ENCODE data around the gene ACSBG1. TPM values are rescaled to one million over a fixed set of nuclear protein-coding genes. Genes with fewer than 3 reads are reported as not detected.
"Not testable (repeated sequence)": the region's sequence is repeated elsewhere in the genome, so short reads cannot be mapped to it uniquely, and the experiment has no call there.

ACSBG1 gene
- total RNA-seq, 1 donor from 2014 or later: 1.8 TPM

DNA sequence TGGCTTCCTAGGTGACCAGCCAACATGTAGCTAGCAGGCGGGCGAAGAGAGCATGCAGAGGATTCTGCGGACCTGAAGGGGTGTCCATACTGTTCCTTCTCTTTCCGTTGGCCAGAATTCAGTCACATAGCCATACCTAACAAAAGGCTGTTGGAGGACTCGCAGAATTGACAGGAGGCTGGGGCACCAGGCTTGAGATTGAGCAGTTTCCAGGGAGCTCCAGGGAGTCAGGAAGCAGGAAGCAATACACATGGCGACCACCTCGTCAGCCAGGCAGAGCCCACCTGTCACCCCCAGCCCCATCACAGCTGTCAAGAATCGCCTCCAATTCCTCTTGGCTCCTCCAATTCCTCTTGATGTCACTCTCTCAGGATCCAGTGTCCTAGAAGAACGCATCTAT lies 16.8 kb upstream of the ACSBG1 start:
- ATAC-seq (no peak), DNase-seq (no peak)
- no peak overlapping the region for H3K4me3 ChIP-seq
- H3K27ac ChIP-seq: no peak overlapping the region
- TF ChIP-seq, protein P1, sequence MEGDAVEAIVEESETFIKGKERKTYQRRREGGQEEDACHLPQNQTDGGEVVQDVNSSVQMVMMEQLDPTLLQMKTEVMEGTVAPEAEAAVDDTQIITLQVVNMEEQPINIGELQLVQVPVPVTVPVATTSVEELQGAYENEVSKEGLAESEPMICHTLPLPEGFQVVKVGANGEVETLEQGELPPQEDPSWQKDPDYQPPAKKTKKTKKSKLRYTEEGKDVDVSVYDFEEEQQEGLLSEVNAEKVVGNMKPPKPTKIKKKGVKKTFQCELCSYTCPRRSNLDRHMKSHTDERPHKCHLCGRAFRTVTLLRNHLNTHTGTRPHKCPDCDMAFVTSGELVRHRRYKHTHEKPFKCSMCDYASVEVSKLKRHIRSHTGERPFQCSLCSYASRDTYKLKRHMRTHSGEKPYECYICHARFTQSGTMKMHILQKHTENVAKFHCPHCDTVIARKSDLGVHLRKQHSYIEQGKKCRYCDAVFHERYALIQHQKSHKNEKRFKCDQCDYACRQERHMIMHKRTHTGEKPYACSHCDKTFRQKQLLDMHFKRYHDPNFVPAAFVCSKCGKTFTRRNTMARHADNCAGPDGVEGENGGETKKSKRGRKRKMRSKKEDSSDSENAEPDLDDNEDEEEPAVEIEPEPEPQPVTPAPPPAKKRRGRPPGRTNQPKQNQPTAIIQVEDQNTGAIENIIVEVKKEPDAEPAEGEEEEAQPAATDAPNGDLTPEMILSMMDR (IDR thresholded peaks at IDR 0.05): no peak
- H3K36me3 ChIP-seq: no peaks in the 10 kb centered on the region
- no peaks in the 10 kb centered on the region for H3K9me3 ChIP-seq
- H3K27me3 ChIP-seq (ENCODE audit: low read depth): no peaks in the 10 kb centered on the region
- intact Hi-C loops (cut with DNase I): no loop called here
- H3K4me1 ChIP-seq: no peaks in the 10 kb centered on the region

DNA sequence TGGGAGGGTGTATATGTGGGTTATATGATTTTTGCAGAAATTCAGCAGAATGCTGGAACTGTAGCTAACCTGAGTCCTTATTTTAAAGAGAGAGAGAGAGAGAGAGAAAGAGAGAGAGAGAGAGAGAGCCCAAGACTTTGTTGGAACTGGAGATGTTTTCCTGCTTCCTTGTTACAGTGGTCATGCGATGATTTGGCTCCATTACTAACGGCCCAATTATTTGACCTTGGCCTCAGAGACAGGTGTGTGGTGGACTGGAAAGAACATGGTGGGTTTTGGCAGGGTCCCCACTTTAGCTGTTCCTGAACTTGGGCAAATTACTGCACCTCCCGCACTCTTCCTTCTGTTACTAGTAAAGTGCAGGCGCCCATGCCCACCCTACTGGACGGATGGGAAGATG lies 14.8 kb upstream of the ACSBG1 start:
- Histone ChIP-seq H3K9me3 (no peaks in the 10 kb centered on the region), H3K27me3 (ENCODE audit: low read depth) (no peaks in the 10 kb centered on the region), H3K36me3 (no peaks in the 10 kb centered on the region), H3K4me1 (no peaks in the 10 kb centered on the region), H3K4me3 (no peak overlapping the region), H3K27ac (no peak overlapping the region)
- no peak for ATAC-seq
- TF ChIP-seq, protein P1 (IDR thresholded peaks at IDR 0.05): no peak
- DNase-seq: no peak
- intact Hi-C loops (cut with DNase I): no loop called here

DNA sequence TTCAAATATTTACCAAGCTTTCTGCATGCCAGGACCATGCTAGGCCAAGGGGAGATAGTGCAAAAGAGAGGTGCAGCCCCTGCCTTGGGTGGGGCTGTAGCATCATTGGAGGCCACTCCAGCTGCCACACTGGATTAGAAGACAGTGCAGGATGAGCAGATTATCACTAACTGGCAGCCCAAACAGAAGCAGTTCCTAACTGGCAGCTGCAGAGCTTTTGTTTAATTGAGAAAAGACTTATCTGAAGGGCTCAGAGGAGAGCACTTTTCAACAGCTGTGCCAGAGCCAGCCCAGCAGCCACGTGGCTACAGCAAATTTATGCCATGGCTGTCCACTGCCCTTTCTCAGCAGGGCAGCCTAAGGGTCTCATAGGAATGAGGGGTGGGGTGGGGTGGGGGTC lies 13.5 kb upstream of the ACSBG1 start:
- Histone ChIP-seq H3K4me1 (no peaks in the 10 kb centered on the region), H3K9me3 (no peaks in the 10 kb centered on the region), H3K27me3 (ENCODE audit: low read depth) (no peaks in the 10 kb centered on the region), H3K4me3 (no peak overlapping the region), H3K36me3 (no peaks in the 10 kb centered on the region), H3K27ac (no peak overlapping the region)
- intact Hi-C loops (cut with DNase I): no loop called here
- no peak for DNase-seq
- ATAC-seq: no peak
- TF ChIP-seq, protein P1 (IDR thresholded peaks at IDR 0.05): no peak

- intact Hi-C loops (cut with DNase I); H3K4me3 ChIP-seq; H3K27ac ChIP-seq; DNase-seq; ATAC-seq; H3K36me3 ChIP-seq; H3K4me1 ChIP-seq; H3K27me3 ChIP-seq (ENCODE audit: low read depth); H3K9me3 ChIP-seq: not testable (repeated sequence)
These were observed 11.7 kb upstream of the ACSBG1 start for GRCh38 chr15:78245976-78246620.

GRCh38 chr15:78245392-78245791 lies 11.0 kb upstream of the ACSBG1 start:
- DNase-seq; H3K9me3 ChIP-seq; H3K4me3 ChIP-seq; intact Hi-C loops (cut with DNase I); H3K36me3 ChIP-seq; H3K4me1 ChIP-seq; ATAC-seq; H3K27me3 ChIP-seq (ENCODE audit: low read depth); H3K27ac ChIP-seq: not testable (repeated sequence)

GRCh38 chr15:78244893-78245292 lies 10.5 kb upstream of the ACSBG1 start:
- Histone ChIP-seq H3K27me3 (ENCODE audit: low read depth) (no peaks in the 10 kb centered on the region), H3K27ac (no peak overlapping the region), H3K4me3 (no peak overlapping the region), H3K36me3 (no peaks in the 10 kb centered on the region), H3K4me1 (no peaks in the 10 kb centered on the region), H3K9me3 (no peaks in the 10 kb centered on the region)
- intact Hi-C loops (cut with DNase I): no loop called here
- no peak for ATAC-seq
- DNase-seq: no peak
- TF ChIP-seq, protein P1 (IDR thresholded peaks at IDR 0.05): no peak
